ENCODE data around the gene GLI3. TPM values are rescaled to one million over a fixed set of nuclear protein-coding genes. Genes with fewer than 3 reads are reported as not detected.

The GLI3 gene
- total RNA-seq, 1 donor from 2014 or later = 32.0 TPM

DNA sequence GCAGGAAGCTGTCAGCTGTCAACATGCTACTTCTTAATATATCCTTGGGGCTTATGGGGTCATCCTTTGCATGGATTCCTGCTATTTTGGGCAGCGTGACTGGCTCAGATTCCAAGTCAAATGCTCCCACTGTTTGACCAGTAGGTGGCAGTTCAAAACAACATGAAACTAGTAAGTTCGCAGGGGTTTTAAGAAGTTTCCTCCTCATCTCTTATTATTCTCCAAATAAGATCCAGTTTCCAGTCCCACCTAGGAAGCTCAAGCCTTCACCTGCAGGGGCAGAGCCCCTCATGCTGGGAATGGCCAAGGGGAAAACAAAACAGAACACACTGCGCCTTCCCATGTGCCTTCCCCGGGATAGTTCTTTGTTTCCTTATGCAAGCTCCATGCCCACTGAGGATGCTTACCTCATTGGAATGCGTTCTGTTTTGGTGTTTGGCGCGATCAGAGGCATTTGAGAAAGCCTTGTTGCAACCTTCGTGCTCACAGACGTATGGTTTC, 259.8 kb downstream of the GLI3 start:
- Mint-ChIP-seq H3K27me3 (ENCODE audit: insufficient read depth, low read depth) (peaks cover 2% of the 10 kb centered on the region), H3K9me3 (no peaks in the 10 kb centered on the region), H3K36me3 (peaks cover 60% of the 10 kb centered on the region), H3K4me3 (no peak overlapping the region), H3K27ac (peak overlapping the region; percentile 85), H3K4me1 (peaks cover 42% of the 10 kb centered on the region)
- Histone ChIP-seq H3F3A (ENCODE audit: low read depth) (peaks cover 21% of the 10 kb centered on the region), H3K9ac (no peak overlapping the region), H3K4me1 (peaks cover 19% of the 10 kb centered on the region), H3K27me3 (no peaks in the 10 kb centered on the region), H3K4me3 (no peak overlapping the region), H3K27ac (peak overlapping the region; percentile 44), H4K20me1 (ENCODE audit: low read depth) (peaks cover 41% of the 10 kb centered on the region), H3K4me2 (peak overlapping the region; percentile 4), H3K36me3 (peaks cover 4% of the 10 kb centered on the region), H2AFZ (replicated peaks) (no peak overlapping the region), H3K9me3 (ENCODE audit: low read depth) (no peaks in the 10 kb centered on the region), H3K79me2 (ENCODE audit: low read depth) (peaks cover 7% of the 10 kb centered on the region)
- TF ChIP-seq EZH2phosphoT487 (IDR thresholded peaks at IDR 0.05) (no peak), CTCF (IDR thresholded peaks at IDR 0.05) (peak; percentile 79)
- peak; percentile 63 for DNase-seq (ENCODE audit: low spot score)

GRCh38 chr7:41976411-41976810, 260.6 kb downstream of the GLI3 start:
- peaks cover 4% of the 10 kb centered on the region for H3K36me3 ChIP-seq
- no peak for TF ChIP-seq CTCF (IDR thresholded peaks at IDR 0.05)
- TF ChIP-seq EZH2 (IDR thresholded peaks at IDR 0.05) = no peak
- TF ChIP-seq EZH2phosphoT487 (IDR thresholded peaks at IDR 0.05) = no peak
- peaks cover 25% of the 10 kb centered on the region for H3F3A ChIP-seq (ENCODE audit: low read depth)
- H3K79me2 ChIP-seq (ENCODE audit: low read depth) = peaks cover 5% of the 10 kb centered on the region
- no peak overlapping the region for H3K9ac ChIP-seq
- no peak overlapping the region for H2AFZ ChIP-seq (replicated peaks)
- H3K9me3 ChIP-seq (ENCODE audit: low read depth) = no peaks in the 10 kb centered on the region
- H3K27me3 ChIP-seq = no peaks in the 10 kb centered on the region
- peaks cover 34% of the 10 kb centered on the region for H4K20me1 ChIP-seq (ENCODE audit: low read depth)
- H3K4me1 ChIP-seq = peaks cover 19% of the 10 kb centered on the region
- no peak overlapping the region for H3K4me3 ChIP-seq
- Mint-ChIP-seq H3K27ac (no peak overlapping the region), H3K4me1 (peaks cover 39% of the 10 kb centered on the region), H3K4me3 (no peak overlapping the region), H3K9me3 (no peaks in the 10 kb centered on the region), H3K27me3 (ENCODE audit: insufficient read depth, low read depth) (peaks cover 2% of the 10 kb centered on the region), H3K36me3 (peaks cover 62% of the 10 kb centered on the region)
- no peak overlapping the region for H3K27ac ChIP-seq
- no peak for DNase-seq (ENCODE audit: low spot score)
- no peak overlapping the region for H3K4me2 ChIP-seq

GRCh38 chr7:41975849-41976248, 261.2 kb downstream of the GLI3 start:
- H3K27ac Mint-ChIP-seq = no peak overlapping the region
- no peak for DNase-seq (ENCODE audit: low spot score)
- no peak overlapping the region for H3K4me2 ChIP-seq
- no peak overlapping the region for H3K4me3 Mint-ChIP-seq
- H2AFZ ChIP-seq (replicated peaks) = no peak overlapping the region
- peaks cover 29% of the 10 kb centered on the region for H4K20me1 ChIP-seq (ENCODE audit: low read depth)
- H3K27me3 ChIP-seq = no peaks in the 10 kb centered on the region
- peaks cover 5% of the 10 kb centered on the region for H3K79me2 ChIP-seq (ENCODE audit: low read depth)
- peaks cover 22% of the 10 kb centered on the region for H3F3A ChIP-seq (ENCODE audit: low read depth)
- H3K27ac ChIP-seq = no peak overlapping the region
- H3K9me3 Mint-ChIP-seq = no peaks in the 10 kb centered on the region
- H3K9ac ChIP-seq = no peak overlapping the region
- no peak for TF ChIP-seq EZH2phosphoT487 (IDR thresholded peaks at IDR 0.05)
- TF ChIP-seq CTCF (IDR thresholded peaks at IDR 0.05) = no peak
- no peak for TF ChIP-seq EZH2 (IDR thresholded peaks at IDR 0.05)
- peaks cover 64% of the 10 kb centered on the region for H3K36me3 Mint-ChIP-seq
- peaks cover 4% of the 10 kb centered on the region for H3K36me3 ChIP-seq
- no peak overlapping the region for H3K4me3 ChIP-seq
- H3K4me1 ChIP-seq = peaks cover 19% of the 10 kb centered on the region
- peaks cover under 1% of the 10 kb centered on the region for H3K27me3 Mint-ChIP-seq (ENCODE audit: insufficient read depth, low read depth)
- no peaks in the 10 kb centered on the region for H3K9me3 ChIP-seq (ENCODE audit: low read depth)
- peaks cover 35% of the 10 kb centered on the region for H3K4me1 Mint-ChIP-seq

All from neural progenitor cell (in vitro differentiated cells).